Activated B cell treated with CpG ODN at 0.5 μM for 24 hours (primary cell): ENCODE measurements around the gene VPS13C. TPM values are rescaled to one million over a fixed set of nuclear protein-coding genes. Genes with fewer than 3 reads are reported as not detected.

Experiments
- ATAC-seq: fragments of 200-7000 bp; cut with Tn5 transposase; one replicate; pipeline ENCODE4 v1.10.0; 2021; ENCODE audit warnings: low read depth, mild to moderate bottlenecking, moderate library complexity
- CTCF ChIA-PET: fragments of 350-600 bp; sonication (Branson Sonifier 250); formaldehyde crosslinking; loops from one replicate; lab custom pipeline; 2021; ENCODE audit warnings: antibody characterized with exemption; lab: Charles Lee
- POLR2A ChIA-PET: fragments of 350-600 bp; sonication (Branson Sonifier 250); formaldehyde crosslinking; loops from one replicate; lab custom pipeline; 2021; ENCODE audit warnings: antibody characterized with exemption; lab: Charles Lee
- DNase-seq: peaks from one replicate; pipeline ENCODE4 v3.0.0; 2022
- H3K27ac Mint-ChIP-seq: one replicate; pipeline ENCODE4 v1.8.0; 2020; ENCODE audit warnings: mixed read lengths
- H3K27me3 Mint-ChIP-seq: one replicate; pipeline ENCODE4 v1.8.0; 2021; ENCODE audit warnings: mixed read lengths
- H3K36me3 Mint-ChIP-seq: one replicate; pipeline ENCODE4 v1.8.0; 2021; ENCODE audit warnings: low read depth, mixed read lengths
- H3K4me1 Mint-ChIP-seq: one replicate; pipeline ENCODE4 v1.8.0; 2021; ENCODE audit warnings: mixed read lengths
- H3K4me3 Mint-ChIP-seq: one replicate; pipeline ENCODE4 v1.8.0; 2020; ENCODE audit warnings: mild to moderate bottlenecking, mixed read lengths
- H3K9me3 Mint-ChIP-seq: one replicate; pipeline ENCODE4 v1.8.0; 2020; ENCODE audit warnings: mixed read lengths
- intact Hi-C: fragments of 100-400 bp; cut with micrococcal nuclease; formaldehyde crosslinking; loops from one replicate; pipeline ENCODE4 v1.15.1; 2024
- total RNA-seq: library from RNA; stranded (reverse); gene quantifications from 2 replicates; pipeline ENCODE4 v1.2.3, GENCODE V29; 2022
- TF ChIP-seq, protein P1 (sequence below): fragments of 200-600 bp; IDR thresholded peaks from one replicate; pipeline ENCODE4 v1.8.0; 2022; ENCODE audit warnings: antibody characterized with exemption, mild to moderate bottlenecking

Gene VPS13C
- total RNA-seq, 1 donor from 2014 or later, result 172 TPM

DNA sequence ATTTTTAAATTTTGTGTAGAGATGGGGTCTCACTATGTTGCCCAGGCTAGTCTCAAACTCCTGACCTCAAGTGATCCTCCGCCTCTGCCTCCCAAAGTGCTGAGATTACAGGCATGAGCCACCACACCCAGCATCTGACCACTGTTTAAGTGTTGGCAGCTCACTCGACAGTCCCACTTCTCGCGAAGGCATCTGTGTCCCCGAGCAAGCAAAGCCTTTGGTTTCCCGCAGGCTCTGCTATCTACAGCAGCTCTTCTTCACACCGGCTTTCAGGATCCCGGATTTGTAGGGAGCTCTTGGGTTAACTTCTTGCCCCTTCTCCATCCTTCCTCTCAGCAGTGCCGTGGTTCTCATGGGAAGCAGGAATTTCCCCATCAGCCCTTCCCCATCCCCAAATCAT is 240.9 kb downstream of the VPS13C start:
- no peaks in the 10 kb centered on the region for H3K4me1 Mint-ChIP-seq
- H3K27ac Mint-ChIP-seq, result no peak overlapping the region

DNA sequence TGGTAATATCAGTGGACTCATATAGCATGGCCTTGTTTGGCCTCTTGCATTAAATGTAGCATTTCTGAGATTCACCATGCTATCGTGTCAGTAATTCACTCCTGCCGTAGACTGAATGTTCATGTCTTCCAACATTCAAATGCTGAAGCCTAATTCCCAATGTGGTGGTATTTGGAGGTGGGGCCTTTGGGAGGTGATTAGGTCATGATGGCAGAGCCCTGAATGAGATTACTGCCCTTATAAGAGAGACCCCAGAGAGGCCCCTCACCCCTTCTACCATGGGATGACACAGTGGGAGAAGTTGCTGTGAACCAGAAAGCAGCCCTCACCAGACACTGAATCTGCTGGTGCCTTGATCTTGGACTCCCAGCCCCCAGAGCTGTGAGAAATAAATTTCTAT is 241.4 kb downstream of the VPS13C start:
- Mint-ChIP-seq H3K36me3 (no peaks in the 10 kb centered on the region), H3K27ac (no peak overlapping the region), H3K4me1 (no peaks in the 10 kb centered on the region), H3K27me3 (peaks cover 9% of the 10 kb centered on the region), H3K4me3 (no peak overlapping the region), H3K9me3 (no peaks in the 10 kb centered on the region)
- CTCF ChIA-PET, result no interaction called here
- intact Hi-C loops, result no loop called here
- TF ChIP-seq, protein P1, sequence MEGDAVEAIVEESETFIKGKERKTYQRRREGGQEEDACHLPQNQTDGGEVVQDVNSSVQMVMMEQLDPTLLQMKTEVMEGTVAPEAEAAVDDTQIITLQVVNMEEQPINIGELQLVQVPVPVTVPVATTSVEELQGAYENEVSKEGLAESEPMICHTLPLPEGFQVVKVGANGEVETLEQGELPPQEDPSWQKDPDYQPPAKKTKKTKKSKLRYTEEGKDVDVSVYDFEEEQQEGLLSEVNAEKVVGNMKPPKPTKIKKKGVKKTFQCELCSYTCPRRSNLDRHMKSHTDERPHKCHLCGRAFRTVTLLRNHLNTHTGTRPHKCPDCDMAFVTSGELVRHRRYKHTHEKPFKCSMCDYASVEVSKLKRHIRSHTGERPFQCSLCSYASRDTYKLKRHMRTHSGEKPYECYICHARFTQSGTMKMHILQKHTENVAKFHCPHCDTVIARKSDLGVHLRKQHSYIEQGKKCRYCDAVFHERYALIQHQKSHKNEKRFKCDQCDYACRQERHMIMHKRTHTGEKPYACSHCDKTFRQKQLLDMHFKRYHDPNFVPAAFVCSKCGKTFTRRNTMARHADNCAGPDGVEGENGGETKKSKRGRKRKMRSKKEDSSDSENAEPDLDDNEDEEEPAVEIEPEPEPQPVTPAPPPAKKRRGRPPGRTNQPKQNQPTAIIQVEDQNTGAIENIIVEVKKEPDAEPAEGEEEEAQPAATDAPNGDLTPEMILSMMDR, result no peak
- ATAC-seq (no peak), DNase-seq (no peak)
- POLR2A ChIA-PET, result no interaction called here

More for the DNA sequence above, 240.9 kb downstream of the VPS13C start:
- intact Hi-C loops, result no loop called here
- Mint-ChIP-seq H3K9me3 (no peaks in the 10 kb centered on the region), H3K4me3 (no peak overlapping the region), H3K36me3 (no peaks in the 10 kb centered on the region), H3K27me3 (peaks cover 12% of the 10 kb centered on the region)
- CTCF ChIA-PET, result no interaction called here
- TF ChIP-seq, protein P1, result no peak
- ATAC-seq (no peak), DNase-seq (no peak)
- POLR2A ChIA-PET, result no interaction called here

DNA sequence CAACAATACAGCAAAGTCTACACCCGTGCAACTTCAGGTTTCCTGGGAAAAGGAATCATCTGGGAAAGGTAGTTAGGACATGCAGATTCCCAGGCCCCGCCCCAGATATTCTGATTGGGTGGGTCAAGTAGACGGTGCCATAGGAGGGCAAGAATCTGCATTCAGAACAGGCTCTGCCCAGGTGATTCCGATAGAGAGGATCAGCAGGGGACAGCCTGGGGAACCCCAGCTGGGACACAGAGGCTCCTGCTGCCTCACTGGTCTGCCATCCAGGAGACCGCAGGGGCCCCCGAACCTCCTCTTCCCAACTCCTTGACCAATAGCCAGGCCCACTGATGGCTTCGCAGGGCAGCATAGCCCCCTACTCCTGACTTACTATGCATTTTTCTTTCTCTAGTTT is 243.4 kb downstream of the VPS13C start:
- CTCF ChIA-PET, result no interaction called here
- no peaks in the 10 kb centered on the region for H3K36me3 Mint-ChIP-seq
- H3K27ac Mint-ChIP-seq, result no peak overlapping the region
- H3K4me3 Mint-ChIP-seq, result no peak overlapping the region
- no peak for DNase-seq
- TF ChIP-seq, protein P1, result no peak
- POLR2A ChIA-PET, result no interaction called here
- no peak for ATAC-seq
- intact Hi-C loops, result no loop called here
- H3K27me3 Mint-ChIP-seq, result peaks cover 4% of the 10 kb centered on the region
- H3K4me1 Mint-ChIP-seq, result no peaks in the 10 kb centered on the region
- H3K9me3 Mint-ChIP-seq, result no peaks in the 10 kb centered on the region

DNA sequence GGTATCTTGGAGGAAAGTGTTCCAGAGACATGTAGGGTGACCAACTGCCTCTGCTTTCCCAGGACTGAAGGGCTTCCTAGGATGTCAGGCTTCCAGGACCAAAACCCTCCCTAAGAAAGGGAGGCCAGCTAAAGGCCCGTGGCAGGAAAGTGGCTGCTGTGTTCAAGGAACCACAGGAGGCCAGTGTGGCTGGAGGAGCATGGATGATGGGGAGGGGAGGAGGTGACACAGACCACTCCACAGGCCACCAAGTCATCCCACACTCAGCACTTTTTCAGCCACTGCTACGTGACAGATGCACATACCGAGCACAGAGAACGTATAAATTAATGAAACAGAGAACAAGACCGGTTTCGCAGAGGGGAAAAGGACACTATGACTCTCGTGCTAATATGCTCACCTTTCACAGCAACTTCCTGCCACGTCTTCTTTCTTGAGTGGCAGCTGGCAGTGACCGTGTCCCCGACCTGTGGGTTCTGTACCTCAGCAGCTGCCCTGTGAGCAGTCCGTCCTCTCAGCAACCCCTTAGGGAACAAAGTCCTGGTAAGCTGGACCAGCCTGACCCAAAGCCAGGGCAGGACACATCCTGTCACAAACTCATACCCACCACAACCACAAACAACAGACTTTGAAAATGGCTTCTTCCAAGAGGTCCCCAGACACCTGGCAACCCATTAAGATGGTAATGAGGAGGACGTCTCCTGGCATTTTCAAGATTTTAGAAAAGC is 244.7 kb downstream of the VPS13C start:
- Mint-ChIP-seq H3K9me3 (no peaks in the 10 kb centered on the region), H3K27ac (no peak overlapping the region), H3K4me3 (no peak overlapping the region), H3K27me3 (no peaks in the 10 kb centered on the region), H3K36me3 (no peaks in the 10 kb centered on the region), H3K4me1 (no peaks in the 10 kb centered on the region)
- intact Hi-C loops, result no loop called here
- DNase-seq (no peak), ATAC-seq (no peak)
- ChIA-PET CTCF (no interaction called here), POLR2A (no interaction called here)
- TF ChIP-seq, protein P1, result no peak

DNA sequence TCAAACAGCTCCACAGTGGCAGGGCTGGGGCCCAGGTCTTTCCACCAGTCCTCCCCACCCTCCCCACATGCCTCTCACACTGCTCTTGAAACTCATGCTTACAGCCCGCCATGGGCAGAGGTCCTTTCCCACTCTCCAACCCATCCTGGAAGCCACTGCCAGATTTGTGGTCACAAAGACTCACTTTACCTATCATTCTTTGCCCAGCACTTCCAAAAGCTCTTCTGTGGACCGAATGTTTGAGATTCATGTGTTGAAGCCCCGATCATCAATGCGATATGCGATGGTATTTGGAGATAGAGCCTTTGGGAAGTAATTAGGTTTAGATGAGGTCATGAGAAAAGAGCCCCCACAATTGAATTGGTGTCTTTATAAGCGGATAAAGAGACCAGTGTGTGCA is 247.8 kb downstream of the VPS13C start:
- Mint-ChIP-seq H3K27me3 (peaks cover 9% of the 10 kb centered on the region), H3K9me3 (no peaks in the 10 kb centered on the region), H3K4me1 (no peaks in the 10 kb centered on the region), H3K27ac (no peak overlapping the region), H3K4me3 (no peak overlapping the region), H3K36me3 (no peaks in the 10 kb centered on the region)
- CTCF ChIA-PET, result interaction anchor here (0.8 to 1.6 kb wide), 2 partner anchors 20 to 23 kb away, joined by 3 to 4 read pairs; no protein-coding TSS in a partner anchor
- intact Hi-C loops, result no loop called here
- POLR2A ChIA-PET, result no interaction called here
- DNase-seq, result no peak
- no peak for ATAC-seq
- TF ChIP-seq, protein P1, result no peak
